Esophagus muscularis mucosa (tissue), 4 donors: Measurements from ENCODE around the gene ZBTB45. TPM values are rescaled to one million over a fixed set of nuclear protein-coding genes. Genes with fewer than 3 reads are reported as not detected.

ENCODE experiments used
- DNase-seq: peaks from one replicate; pipeline ENCODE4 v3.0.0-alpha.2; 2017; ENCODE audit errors: extremely low spot score
- H3K27ac ChIP-seq, 4 donors: fragments of 200-600 bp; sonication (generic); replicated peaks in 1 of 4; 1 replicate in 3 of 4; 2 replicates in 1 of 4; pipeline ENCODE4 v1.5.1; 2016 to 2019; ENCODE audit warnings: mild to moderate bottlenecking in 1 of 4
- H3K27me3 ChIP-seq, 4 donors: fragments of 200-600 bp; sonication (generic); one replicate each; pipeline versions ENCODE4 v1.5.1 to v1.6.0; 2016 to 2019
- H3K36me3 ChIP-seq, 4 donors: fragments of 200-600 bp; sonication (generic); one replicate each; pipeline ENCODE4 v1.5.1; 2016 to 2019
- H3K4me1 ChIP-seq, 4 donors: fragments of 200-600 bp; sonication (generic); one replicate each; pipeline ENCODE4 v1.5.1; 2016 to 2019
- H3K4me3 ChIP-seq, 4 donors: fragments of 200-600 bp; sonication (generic); 1 replicate in 2 of 4; 2 replicates in 2 of 4; pipeline ENCODE4 v1.5.1; 2016 to 2019; ENCODE audit warnings: mild to moderate bottlenecking in 4 of 4, moderate library complexity in 1 of 4
- H3K9me3 ChIP-seq, 4 donors: fragments of 200-600 bp; sonication (generic); 1 replicate in 3 of 4; 2 replicates in 1 of 4; pipeline ENCODE4 v1.5.1; 2016 to 2019
- CTCF ChIP-seq, 3 experiments: fragments of 200-600 bp in 2 of 3; fragments of 450-650 bp in 1 of 3; sonication (generic) in 2 of 3; IDR thresholded peaks; one replicate each; pipeline ENCODE4 v1.5.1; 2017 to 2019; ENCODE audit warnings: antibody characterized with exemption in 3 of 3, mild to moderate bottlenecking in 2 of 3, moderate library complexity in 1 of 3
- EP300 ChIP-seq: sonication (generic); formaldehyde crosslinking; IDR thresholded peaks from one replicate; pipeline ENCODE4 v1.6.1; 2017; ENCODE audit warnings: antibody characterized with exemption
- POLR2A ChIP-seq: fragments of 450-650 bp; IDR thresholded peaks from one replicate; pipeline ENCODE4 v1.6.1; 2017; ENCODE audit warnings: antibody characterized with exemption, moderate library complexity, mild to moderate bottlenecking, low read depth
- POLR2AphosphoS5 ChIP-seq, 2 donors: sonication (generic); formaldehyde crosslinking; IDR thresholded peaks; one replicate each; pipeline ENCODE4 v1.6.1; 2017; ENCODE audit warnings: antibody characterized with exemption in 2 of 2
- WGBS: methylation state at CpG from one replicate; pipeline ENCODE4 v1.1.5; 2018; 5-methylcytosine and 5-hydroxymethylcytosine counted together
- intact Hi-C: fragments of 100-400 bp; cut with DNase I; formaldehyde crosslinking; loops from one replicate; pipeline ENCODE4 v1.15.1; 2023
- total RNA-seq, 4 donors: library from RNA; depleted of rRNA; stranded (reverse); fragments of >200 nt; gene quantifications; one replicate each; pipeline versions ENCODE4 v1.1.0 to v1.2.1, GENCODE V29; 2016

Gene ZBTB45
- total RNA-seq, 4 donors from 2014 or later = 8.8 to 20.0 (median 12.1) TPM

DNA sequence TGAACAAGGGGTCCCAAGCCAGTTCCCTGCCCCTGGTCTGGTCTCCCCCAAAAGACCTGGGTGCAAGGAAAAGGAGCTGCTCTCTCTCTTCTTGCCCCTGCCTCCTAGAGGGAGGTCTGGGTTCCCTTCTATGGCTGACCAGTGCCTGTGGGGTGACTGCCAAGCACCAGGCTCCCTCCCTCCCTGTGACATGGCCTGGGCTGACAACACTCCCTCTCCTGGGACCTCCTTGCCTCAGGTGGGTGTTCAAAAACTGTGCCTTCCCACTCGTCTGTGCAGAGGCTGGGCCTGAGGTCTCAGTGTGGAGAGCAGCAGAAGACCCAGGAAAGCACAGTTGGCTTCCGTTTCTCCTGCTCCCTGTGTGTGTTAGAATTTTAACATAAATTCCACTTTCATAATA lies 38.8 kb downstream of the ZBTB45 start:
- H3K36me3 ChIP-seq = peaks cover 9 to 49% (median 38%) of the 10 kb centered on the region in 4 donors
- peaks cover 11 to 17% (median 14%) of the 10 kb centered on the region in 4 donors for H3K4me1 ChIP-seq
- no peak overlapping the region for H3K4me3 ChIP-seq
- 82% methylated on average over 2 of the region's 2 CpGs for WGBS
- intact Hi-C loops = no loop called here
- TF ChIP-seq POLR2A (no peak), EP300 (no peak), CTCF (IDR thresholded peaks at IDR 0.05) (no peak), POLR2AphosphoS5 (IDR thresholded peaks at IDR 0.05) (no peak)
- no peak overlapping the region for H3K27ac ChIP-seq
- no peak for DNase-seq
- no peaks in the 10 kb centered on the region for H3K27me3 ChIP-seq
- H3K9me3 ChIP-seq = no peaks in the 10 kb centered on the region

DNA sequence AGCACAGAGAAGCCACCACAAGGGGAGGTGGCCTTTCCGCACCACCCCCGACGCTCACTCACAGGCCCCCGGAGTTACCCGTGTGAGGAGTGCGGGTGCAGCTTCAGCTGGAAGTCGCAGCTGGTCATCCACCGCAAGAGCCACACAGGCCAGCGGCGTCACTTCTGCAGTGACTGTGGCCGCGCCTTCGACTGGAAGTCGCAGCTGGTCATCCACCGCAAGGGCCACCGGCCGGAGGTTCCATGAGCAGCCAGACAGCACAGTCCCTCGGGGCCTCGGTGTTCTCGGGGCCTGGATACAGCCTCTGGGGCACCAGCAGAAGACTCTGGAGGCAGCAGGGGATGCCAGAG lies 39.2 kb downstream of the ZBTB45 start:
- Histone ChIP-seq H3K27ac (no peak overlapping the region), H3K27me3 (no peaks in the 10 kb centered on the region), H3K9me3 (no peaks in the 10 kb centered on the region), H3K4me1 (peaks cover 11 to 18% (median 15%) of the 10 kb centered on the region in 4 donors), H3K4me3 (no peak overlapping the region), H3K36me3 (peaks cover 9 to 49% (median 38%) of the 10 kb centered on the region in 4 donors)
- TF ChIP-seq POLR2AphosphoS5 (IDR thresholded peaks at IDR 0.05) = no peak
- no peak for TF ChIP-seq POLR2A
- no peak for DNase-seq
- intact Hi-C loops = no loop called here
- WGBS = 90% methylated on average over 17 of the region's 20 CpGs

DNA sequence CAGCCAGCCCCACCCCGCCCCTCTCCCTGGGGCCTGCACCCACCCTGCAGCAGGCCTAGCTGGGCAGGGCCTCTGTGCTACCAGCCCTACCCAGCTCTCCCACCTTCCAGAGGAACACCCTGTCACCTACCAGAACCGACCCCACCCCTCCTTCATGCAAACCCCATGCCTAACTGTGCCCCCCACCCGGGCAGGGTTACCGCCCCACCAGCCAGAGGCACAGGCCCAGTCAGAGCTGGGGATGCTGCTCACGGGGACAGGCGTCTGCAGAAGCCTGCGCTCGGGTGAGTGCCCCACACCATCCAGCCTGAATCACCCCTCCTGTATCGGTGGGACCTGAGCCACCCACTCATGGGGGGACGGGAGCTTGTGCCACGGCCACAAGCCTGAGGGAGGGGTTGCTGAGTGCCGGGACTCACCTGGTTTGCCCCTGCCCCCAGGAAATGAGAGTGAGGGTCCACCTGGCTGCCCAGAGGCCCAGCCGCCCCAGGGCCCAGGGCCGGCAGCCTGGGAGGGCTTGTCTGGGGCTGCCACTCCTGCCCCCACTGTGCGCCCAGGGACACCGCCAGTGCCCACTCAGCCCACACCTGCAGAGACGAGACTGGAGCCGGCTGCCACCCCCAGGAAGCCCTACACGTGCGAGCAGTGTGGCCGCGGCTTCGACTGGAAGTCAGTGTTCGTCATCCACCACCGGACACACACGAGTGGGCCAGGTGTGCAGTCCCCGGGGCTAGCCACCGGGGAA lies 39.7 kb downstream of the ZBTB45 start:
- Histone ChIP-seq H3K4me1 (peaks cover 16 to 24% (median 20%) of the 10 kb centered on the region in 4 donors), H3K27ac (no peak overlapping the region), H3K4me3 (no peak overlapping the region), H3K36me3 (peaks cover 9 to 49% (median 38%) of the 10 kb centered on the region in 4 donors), H3K27me3 (no peaks in the 10 kb centered on the region), H3K9me3 (no peaks in the 10 kb centered on the region)
- TF ChIP-seq CTCF (IDR thresholded peaks at IDR 0.05) = no peak
- no peak for TF ChIP-seq EP300
- TF ChIP-seq POLR2A = no peak
- TF ChIP-seq POLR2AphosphoS5 (IDR thresholded peaks at IDR 0.05) = no peak
- no peak for DNase-seq
- intact Hi-C loops = no loop called here
- WGBS = 86% methylated on average over 23 of the region's 28 CpGs

DNA sequence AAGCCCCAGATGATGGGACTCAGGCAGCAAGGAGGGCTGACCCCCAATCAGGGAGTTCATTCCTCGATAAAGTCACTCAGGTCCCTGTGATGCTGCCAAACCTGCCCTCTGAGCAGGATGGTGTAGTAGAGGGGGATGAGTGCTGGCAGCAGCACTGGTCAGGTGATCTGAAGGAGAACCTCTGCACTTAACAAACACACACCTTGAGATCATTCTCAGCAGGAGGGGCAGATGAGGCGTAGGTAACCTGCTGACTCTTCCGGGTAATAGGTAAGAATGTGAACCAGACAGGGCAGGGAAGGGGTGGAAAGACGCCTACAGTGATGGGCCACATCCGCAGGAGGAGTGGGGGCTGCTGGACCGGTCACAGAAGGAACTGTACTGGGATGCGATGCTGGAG lies 40.3 kb downstream of the ZBTB45 start:
- Histone ChIP-seq H3K27ac (no peak overlapping the region), H3K9me3 (no peaks in the 10 kb centered on the region), H3K27me3 (no peaks in the 10 kb centered on the region), H3K36me3 (peaks cover 9 to 49% (median 38%) of the 10 kb centered on the region in 4 donors), H3K4me3 (no peak overlapping the region), H3K4me1 (peaks cover 18 to 29% (median 23%) of the 10 kb centered on the region in 4 donors)
- 92% methylated on average over 7 of the region's 7 CpGs for whole genome bisulfite sequencing
- intact Hi-C loops = no loop called here
- TF ChIP-seq POLR2A (no peak), CTCF (IDR thresholded peaks at IDR 0.05) (no peak), POLR2AphosphoS5 (IDR thresholded peaks at IDR 0.05) (no peak), EP300 (no peak)
- DNase-seq = no peak

DNA sequence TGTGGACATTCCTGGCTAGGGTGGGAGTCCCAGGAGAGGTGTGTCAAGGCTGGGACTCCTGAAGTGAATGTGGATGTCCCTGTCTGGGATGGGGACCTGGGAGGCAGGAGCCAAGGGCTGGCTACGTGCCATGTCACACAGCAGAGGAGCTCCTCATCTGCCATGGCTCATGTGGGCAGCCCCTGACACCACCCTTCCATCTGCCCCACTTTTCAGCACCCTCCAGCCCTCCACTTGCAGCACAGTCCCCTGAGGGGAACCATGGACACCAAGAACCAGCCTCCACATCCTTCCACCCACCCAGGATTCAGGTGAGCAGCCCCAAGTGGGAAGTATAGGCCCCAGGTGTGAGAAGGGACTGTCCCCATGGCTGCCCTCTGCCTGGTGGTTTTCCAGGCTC lies 41.7 kb downstream of the ZBTB45 start:
- WGBS = 83% methylated on average over 1 of the region's 1 CpG
- Histone ChIP-seq H3K27ac (peak overlapping the region in 1 of 4 donors; percentile 96), H3K36me3 (peaks cover 9 to 58% (median 40%) of the 10 kb centered on the region in 4 donors), H3K9me3 (no peaks in the 10 kb centered on the region), H3K4me3 (no peak overlapping the region), H3K27me3 (no peaks in the 10 kb centered on the region), H3K4me1 (peaks cover 18 to 29% (median 23%) of the 10 kb centered on the region in 4 donors)
- no peak for TF ChIP-seq POLR2A
- TF ChIP-seq CTCF (IDR thresholded peaks at IDR 0.05) = no peak
- TF ChIP-seq EP300 = no peak
- no peak for TF ChIP-seq POLR2AphosphoS5 (IDR thresholded peaks at IDR 0.05)
- DNase-seq = no peak
- intact Hi-C loops = no loop called here
